RPMI8226 (cell line): ENCODE results near the gene SCN8A.
"Not testable (repeated sequence)": the region's sequence is repeated elsewhere in the genome, so short reads cannot be mapped to it uniquely, and the experiment has no call there.

Source experiments
- DNase-seq: peaks from one replicate; pipeline ENCODE4 v3.0.0-alpha.2; 2015

The SCN8A gene

DNA sequence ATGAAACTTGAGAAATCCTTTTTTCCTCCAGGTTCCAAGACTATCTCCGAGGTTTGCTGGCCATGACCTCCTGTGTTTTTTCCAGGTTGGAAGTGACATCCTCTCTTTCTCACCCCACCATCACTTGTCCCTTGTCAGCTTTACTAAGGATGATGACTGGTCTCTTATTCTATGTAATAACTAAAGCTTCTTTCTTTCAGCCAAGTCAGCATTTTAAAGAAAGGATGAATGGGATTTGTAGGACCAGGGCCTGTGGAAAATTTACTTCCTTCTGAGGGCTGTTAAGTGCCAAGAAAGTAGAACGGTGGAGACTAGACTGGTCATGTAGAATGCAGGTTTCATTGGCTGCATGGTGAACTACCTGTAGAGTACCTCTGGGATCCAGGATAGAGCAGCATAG is 183.9 kb downstream of the SCN8A start:
- no peak for DNase-seq

DNA sequence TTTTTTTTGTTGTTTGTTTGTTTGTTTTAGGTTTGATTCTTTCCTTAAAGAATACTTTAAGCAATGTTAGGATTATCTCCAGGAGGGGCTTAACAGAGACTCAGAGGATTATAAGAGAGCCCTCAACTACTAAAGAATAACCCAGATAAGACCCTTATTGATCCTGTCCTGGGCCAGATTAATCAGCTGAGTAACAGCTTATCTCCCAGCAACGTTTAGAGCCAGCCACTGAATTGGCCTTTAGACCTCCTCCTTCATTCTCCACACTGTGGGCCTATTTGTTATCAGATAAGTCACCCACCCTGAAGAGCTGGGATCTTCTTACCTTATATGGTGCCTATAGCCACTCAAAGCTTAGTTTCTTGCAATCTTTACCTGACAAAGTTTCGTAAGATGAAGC is 186.4 kb downstream of the SCN8A start:
- no peak for DNase-seq

- no peak for DNase-seq
Observed at GRCh38 chr12:51777973-51778372, 186.9 kb downstream of the SCN8A start.

- no peak for DNase-seq
Observed at GRCh38 chr12:51779876-51780275, 188.8 kb downstream of the SCN8A start.

- DNase-seq, result no peak
Observed at GRCh38 chr12:51784688-51785087, 193.7 kb downstream of the SCN8A start.

- no peak for DNase-seq
Observed at GRCh38 chr12:51785906-51786305, 194.9 kb downstream of the SCN8A start.

- no peak for DNase-seq
Observed at GRCh38 chr12:51788876-51789275, 197.8 kb downstream of the SCN8A start.

DNA sequence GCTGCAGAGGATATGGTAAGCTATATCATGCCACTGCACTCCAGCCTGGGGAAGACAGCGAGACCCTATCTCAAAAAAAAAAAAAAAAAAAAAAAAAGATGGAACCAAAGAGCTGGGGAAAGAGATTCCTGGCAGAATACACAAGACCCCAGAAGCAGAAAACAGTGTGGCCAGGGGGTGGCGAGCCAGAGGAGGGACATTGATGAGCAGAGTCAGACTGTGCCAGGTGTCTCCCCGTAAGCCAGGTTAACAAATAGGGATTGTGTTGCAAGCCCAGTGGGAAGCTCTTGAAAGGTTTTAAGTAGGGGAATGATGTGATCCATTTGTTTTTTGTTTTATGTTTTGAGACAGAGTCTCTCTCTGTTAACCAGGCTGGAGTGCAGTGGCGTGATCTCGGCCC is 201.4 kb downstream of the SCN8A start:
- DNase-seq, result no peak

GRCh38 chr12:51793201-51793600 is 202.2 kb downstream of the SCN8A start:
- no peak for DNase-seq

DNA sequence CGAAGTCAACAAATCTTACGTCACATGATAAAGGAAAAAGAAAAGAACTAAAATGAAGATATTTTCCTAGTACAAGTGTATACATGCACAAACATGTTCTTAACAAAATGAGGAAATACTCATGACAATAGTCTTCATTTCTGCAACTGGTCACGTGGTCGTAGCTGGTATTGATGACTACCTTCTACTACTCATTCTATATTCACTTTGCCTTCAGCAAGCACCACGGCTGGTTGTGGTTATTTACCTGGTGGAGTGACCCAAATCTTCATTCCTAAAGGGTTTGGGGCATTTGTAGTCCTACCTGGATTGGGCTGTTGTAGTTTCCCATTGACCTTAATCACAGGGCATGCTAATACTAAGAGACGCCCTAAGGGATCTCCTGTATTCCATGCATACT is 206.3 kb downstream of the SCN8A start:
- no peak for DNase-seq

GRCh38 chr12:51798051-51798450 is 207.0 kb downstream of the SCN8A start:
- DNase-seq, result not testable (repeated sequence)

DNA sequence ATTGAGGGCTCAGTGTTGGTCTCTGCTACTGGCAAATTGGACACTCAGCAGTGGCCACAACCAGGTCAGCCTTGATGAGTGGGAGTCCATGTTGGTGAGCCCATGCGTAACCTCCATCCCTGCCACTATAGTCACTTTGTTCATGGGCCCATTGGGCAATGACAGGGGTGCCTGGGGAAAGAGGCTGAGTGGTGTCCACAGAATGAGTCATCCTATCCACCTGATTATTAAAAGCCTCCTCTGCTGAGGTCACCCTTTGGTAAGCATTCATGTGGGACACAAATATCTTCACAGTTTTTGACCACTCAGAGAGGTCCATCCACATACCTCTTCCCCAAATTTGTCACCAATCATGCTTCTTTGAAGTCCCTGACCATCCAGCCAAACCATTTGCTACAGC is 207.5 kb downstream of the SCN8A start:
- no peak for DNase-seq

- no peak for DNase-seq
Observed at GRCh38 chr12:51801027-51801426, 210.0 kb downstream of the SCN8A start.

DNA sequence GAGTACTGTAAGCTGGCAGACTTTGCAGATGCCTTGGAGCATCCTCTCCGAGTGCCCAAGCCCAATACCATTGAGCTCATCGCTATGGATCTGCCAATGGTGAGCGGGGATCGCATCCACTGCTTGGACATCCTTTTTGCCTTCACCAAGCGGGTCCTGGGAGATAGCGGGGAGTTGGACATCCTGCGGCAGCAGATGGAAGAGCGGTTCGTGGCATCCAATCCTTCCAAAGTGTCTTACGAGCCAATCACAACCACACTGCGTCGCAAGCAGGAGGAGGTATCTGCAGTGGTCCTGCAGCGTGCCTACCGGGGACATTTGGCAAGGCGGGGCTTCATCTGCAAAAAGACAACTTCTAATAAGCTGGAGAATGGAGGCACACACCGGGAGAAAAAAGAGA is 215.9 kb downstream of the SCN8A start:
- DNase-seq, result no peak

DNA sequence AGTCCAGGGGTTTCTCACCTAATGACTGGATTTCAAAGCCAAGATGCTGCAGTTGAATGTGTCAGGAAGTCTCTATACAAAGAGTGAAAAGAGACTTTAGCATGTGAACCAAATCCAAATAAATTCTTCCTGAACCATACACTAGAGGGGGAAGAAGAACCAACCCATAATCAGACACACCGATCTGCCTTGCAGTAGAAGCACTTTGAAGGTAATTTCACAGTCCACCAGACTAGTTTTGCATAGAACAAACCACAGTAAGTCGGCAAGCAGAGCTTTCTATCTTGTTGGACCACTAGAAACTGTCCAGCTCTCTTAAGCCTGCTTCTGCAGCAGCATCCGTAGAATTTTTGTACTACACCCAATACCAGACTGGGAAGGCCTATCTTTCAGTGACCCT is 218.2 kb downstream of the SCN8A start:
- DNase-seq, result no peak

DNA sequence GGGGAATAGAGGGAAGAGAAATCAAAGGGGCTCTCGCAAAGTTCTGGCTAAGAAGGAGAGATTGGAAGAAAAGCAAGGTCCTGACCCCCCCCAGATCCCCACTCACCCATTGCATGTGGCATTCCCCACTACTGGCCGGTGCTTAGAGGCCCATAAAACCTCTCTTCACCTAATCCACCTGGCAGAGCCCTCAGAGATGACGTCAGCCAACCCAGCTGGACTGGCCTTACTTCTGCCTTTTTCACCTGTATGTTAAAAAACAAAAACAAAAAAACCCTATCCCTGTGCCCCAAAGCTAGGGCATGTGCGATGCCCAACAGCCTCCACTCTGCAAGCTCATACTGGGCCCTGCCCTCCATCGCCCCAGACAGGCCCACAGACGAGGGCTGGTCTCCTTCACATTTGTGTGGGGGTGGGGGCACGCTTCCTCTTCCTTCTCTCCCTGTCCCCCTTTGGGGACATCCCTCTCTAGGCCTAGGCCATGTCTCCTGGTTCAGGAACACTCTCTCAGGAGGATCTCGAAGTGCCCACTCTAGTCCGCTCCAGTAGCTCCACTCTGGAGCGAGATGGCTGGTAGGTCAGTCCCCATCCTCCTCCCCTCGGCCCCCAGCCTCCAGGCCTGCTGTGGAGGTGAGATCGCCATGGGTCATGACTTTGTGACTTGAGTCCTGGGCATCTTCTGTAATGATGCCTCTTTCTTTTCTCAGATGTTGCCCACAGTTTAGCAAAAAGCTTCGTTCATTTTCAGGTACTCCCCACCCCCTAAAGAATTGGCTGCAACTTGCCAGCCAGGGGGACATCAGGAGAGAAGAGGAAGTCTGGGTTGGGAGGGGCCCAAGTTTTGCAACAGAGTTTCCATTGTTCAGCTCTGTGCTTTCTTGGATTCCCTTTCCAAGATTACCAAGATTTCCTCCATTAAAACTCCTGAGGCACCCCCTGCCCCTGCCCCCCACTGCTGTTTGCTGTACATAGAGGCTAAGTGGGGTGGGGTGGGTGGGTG is 220.5 kb downstream of the SCN8A start:
- DNase-seq, result peak; percentile 37

- DNase-seq, result no peak
Observed at GRCh38 chr12:51812871-51813270, 221.8 kb downstream of the SCN8A start.

DNA sequence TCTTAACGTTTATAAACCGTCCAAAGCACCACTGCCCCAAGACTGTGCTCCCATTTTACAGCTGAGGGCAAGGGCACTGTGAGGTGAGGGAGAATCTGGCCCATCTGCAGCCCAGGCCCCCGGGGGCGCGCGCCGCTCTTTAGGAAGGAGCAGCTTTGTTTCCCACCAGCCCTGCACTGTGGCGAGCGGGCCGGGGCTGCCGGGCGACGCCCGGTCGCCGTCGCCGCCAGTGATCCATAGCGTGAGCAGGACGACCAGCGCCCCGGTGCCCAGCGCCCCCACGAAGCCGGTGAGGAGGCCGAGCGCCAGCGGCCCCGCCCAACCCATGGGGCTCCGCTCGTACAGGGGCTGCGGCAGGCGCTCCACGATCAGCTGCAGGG is 222.9 kb downstream of the SCN8A start:
- DNase-seq, result no peak

DNA sequence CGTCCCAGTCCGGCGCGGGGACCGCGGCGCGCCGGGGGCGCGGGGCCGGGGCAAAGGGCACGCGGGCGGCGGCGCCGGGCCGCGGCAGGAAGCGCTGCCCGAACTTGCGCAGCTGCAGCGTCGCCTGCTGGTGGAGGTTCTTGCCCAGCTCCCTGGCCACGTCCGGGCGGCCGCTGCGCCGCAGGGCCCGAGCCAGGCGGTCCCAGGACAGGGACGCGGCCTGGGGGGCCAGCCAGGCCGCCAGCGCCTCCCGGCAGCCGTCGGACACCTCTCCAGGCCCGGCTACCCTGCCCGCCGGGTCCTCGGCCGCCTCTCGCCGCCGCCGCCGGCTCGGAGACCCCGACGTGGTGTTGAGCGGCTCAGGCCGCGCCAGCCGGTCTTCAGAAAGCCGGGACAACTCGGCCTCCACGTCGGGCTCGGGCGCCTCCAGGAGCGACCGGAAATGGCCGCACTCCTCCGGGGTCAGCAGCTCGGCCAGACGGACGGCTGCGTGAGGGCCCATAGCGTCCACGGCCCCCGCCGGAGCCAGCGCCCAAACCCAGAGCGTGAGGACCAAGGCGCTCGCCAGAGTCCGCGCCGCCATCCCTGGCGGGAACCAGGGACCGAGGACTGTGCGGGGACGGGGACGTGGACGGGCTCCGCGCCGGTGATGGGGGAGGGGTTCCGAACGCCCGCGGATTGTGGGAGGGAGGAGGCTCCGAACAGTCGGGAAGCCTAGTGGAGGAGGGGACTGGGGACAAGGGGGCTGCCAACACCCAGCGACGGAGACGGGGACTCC is 223.5 kb downstream of the SCN8A start:
- peak; percentile 75 for DNase-seq

- DNase-seq, result no peak
Observed at GRCh38 chr12:51815571-51815970, 224.5 kb downstream of the SCN8A start.

- DNase-seq, result no peak
Observed at GRCh38 chr12:51817027-51817953, 226.3 kb downstream of the SCN8A start.

DNA sequence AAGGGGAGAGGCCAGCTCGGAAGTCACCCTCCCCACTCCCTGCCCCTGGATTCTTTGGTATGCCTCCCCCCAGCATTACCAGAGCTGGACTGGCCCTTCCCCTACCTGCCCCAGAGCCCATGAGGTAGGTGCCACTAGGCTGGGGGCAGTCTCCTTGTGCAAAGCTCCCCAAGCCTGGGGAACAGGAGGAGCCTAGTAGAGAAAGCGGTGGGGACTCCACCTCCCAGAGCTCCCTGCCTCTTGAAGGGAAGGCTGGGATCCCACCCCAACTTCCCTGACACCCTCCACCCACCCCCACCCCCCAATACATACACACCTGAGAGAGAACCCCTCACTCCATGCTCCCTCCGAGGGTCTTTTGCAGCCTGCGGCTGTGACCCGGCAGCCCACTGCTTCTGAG is 227.1 kb downstream of the SCN8A start:
- DNase-seq, result no peak
